Kidney tubule cell (primary cell): ENCODE data around the gene TBC1D10B.
"Not testable (repeated sequence)": the region's sequence is repeated elsewhere in the genome, so short reads cannot be mapped to it uniquely, and the experiment has no call there.

Experiments used
- DNase-seq: peaks from one replicate; pipeline ENCODE4 v3.0.0-alpha.2; 2018; ENCODE audit warnings: low spot score

Gene TBC1D10B

DNA sequence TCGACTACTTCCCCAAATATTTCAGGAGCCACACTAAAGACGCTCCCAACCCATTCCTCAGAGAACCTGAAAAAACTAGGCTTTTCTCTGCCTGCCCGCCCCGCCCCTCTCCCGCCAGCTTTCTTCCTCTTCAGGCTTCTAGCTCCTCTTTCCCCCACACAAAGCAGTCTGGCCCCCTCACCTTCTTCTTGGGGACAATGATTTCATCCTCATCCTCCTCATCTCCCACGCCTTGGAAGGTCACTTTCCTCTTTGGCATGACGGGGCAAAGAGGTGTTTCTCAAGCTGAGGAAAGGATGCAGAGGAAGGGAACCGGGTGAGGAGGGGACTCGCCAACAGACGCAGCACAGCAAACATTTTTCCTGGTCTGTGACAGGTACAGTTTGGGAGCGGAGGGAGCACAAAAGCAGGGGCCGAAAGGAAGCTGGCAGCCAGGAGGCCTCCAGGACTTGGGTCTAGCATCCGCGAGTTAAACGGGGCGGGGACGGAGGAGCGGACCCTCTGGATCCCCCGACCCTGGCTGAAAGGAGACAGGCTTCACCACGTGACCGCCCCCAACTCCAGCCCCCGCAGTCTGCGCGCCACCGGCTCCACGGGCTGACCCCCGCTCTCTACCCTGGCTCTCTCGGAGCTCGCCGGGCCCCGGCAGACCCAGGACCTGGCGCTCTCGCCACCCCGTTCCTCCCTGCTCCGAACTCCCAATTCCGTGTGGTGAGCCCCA lies 15.7 kb downstream of the TBC1D10B start:
- peak; percentile 16 for DNase-seq

DNA sequence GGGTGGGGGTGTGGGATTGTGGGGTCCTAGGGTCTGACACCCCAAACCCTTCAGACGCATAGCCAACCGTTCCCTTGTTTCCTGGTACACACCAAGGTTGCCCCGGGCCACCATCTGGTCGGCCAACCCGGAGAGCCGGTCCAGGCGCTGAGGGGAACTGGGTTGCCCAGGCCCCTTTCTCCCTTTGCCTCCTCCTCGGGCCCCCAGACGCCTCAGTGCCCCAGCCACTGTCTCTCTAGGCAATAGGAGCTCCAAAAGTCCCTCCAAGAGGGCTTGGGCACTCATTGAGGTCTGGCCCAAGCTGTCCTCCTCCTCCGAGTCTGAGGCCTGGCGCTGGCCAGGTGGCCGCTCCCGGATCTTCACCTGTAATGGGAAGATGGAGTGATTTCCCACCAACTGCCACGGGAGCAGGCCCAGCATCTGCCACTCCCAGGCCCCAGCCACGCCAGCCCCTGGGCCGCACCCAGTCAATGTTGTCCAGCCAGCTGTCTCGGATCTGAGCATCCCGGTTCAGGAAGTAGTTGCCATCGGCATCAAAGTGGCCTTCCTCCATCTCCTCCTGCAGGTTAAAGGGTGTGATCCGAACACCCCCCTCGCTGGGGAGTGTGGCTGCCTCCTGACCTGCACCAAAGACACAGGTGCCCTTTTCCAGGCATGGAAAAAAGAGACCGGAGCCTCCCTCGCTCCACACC lies 16.7 kb downstream of the TBC1D10B start:
- no peak for DNase-seq

DNA sequence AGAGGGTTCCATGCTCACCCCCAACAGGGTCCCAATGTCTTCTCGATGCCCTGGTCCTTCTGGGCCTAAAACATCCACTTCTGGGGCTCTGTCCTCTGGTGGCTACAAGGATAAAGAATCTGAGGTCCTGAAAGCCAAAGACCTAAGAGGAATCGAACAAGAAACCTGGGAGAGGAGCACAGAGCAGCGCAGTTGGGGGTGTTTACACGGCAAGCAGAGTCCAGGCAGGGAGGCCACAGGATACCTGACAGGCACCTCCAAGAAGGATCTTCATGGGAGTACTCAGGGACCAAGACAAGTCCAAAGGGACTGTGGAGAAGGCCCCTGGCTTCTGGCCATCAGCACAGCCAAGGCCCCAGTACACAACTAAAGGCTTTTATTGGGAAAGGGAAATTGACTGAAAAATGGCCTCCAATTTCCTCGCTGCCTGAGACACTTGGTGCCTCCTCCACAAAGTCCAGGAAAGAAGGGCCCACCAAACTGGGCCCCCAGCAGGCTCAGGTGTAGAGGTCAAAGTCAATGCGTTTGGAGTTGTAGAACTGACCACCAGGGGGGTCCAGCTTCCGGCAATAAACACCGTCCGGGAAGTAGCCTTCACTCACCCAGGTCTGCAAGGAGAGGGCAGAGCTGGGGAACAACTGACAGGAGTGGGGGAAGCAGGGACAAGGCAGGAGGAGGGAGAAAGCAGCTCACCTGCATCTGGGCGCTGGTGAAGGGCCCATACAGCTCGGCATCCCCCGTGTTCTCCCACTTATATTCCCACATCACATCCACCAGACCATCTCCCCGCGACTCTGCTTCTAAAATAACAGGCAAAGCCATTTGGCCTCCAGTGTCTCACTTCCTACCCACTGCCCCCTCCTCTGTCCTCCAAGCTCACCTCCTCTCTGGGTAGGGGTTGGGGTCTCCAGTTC lies 17.5 kb downstream of the TBC1D10B start:
- DNase-seq = no peak

GRCh38 chr16:30351586-30352419 lies 18.5 kb downstream of the TBC1D10B start:
- peak; percentile 73 for DNase-seq

DNA sequence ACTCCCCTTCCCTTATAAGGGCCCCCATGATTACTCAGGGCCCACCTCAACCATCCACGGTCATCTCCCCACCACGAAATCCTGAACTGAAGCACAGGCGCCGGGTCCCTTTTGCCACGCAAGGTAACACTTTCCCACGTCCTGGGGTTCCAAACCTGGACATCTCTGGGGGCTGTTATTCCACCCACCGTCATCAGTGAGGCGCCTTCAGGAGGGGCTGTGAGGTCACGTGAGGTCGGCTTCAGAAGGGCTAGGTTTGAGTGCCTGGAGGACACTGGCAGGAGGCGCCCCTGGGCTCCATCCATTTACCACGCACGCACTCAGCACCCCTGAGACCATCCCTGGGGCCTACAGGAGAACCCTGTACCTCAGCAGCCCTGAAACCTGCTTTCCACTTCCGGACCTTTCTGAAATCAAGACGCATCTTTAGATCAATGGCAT lies 19.3 kb downstream of the TBC1D10B start:
- no peak for DNase-seq

- DNase-seq = peak; percentile 41
Measured at GRCh38 chr16:30350134-30350871, 20.0 kb downstream of the TBC1D10B start.

- peak; percentile 23 for DNase-seq
Measured at GRCh38 chr16:30349675-30350074, 20.6 kb downstream of the TBC1D10B start.

- DNase-seq = no peak
Measured at GRCh38 chr16:30348929-30349328, 21.4 kb downstream of the TBC1D10B start.

GRCh38 chr16:30348113-30348512 lies 22.2 kb downstream of the TBC1D10B start:
- DNase-seq = no peak

DNA sequence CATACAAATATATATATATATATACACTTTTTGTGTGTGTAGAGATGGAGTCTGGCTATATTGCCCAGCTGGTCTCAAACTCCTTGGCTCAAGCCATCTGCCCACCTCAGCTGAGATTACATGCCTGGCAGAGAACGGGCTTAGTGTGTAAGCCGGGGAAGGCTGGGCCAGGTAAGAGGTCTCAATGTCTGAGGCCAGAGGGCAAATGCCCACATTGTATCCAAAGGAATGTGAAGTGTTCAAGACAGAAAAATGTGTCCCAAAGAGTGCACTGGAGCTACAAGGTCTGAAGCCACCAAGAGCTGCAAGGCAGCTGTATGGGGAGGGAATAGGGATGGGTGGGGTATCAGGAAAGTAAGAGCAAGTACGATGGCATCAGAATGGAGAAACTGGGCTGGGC lies 24.0 kb downstream of the TBC1D10B start:
- no peak for DNase-seq

DNA sequence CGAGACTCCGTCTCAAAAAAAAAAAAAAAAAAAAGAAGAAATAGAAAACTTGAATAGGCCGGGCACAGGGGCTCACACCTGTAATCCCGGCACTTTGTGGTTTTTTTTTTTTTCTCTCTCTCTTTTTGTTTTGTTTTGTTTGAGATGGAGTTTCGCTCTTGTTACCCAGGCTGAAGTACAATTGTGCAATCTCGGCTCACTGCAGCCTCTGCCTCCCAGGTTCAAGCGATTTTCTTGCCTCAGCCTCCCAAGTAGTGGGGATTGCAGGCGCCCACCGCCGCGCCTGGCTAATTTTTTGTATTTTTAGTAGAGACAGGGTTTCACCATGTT lies 26.8 kb downstream of the TBC1D10B start:
- not testable (repeated sequence) for DNase-seq

DNA sequence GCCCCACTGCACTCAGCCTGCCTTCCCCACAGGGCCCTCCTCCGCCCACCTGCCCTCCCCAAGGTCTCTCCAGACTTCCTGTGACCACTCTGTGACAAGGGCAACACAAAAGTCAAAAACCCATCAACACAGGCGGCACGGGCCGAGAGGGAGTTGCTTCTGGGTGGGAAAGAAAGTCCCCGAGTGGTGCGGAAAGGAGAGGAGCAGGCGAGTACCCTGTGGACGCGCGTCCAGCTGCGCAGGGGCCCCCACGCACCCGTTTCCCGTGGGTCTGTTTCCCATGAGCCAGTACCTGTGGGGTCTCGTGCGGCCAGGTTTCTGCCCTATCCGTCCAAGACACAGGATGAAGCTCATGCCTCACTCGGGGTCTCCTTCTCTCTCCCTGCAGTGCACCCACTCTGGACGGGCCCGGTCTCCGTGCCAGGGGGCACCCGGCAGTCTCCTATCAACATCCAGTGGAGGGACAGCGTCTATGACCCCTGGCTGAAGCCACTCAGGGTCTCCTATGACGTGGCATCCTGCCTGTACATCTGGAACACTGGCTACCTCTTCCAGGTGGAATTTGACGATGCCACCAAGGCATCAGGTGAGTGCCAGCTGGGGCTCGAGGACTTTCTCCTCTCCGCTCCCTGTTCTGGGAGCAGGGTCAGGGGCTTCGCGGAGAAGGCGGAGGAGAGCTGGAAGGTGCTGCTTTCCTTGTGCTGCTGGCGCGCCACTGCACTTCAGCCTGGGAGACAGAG lies 27.4 kb downstream of the TBC1D10B start:
- no peak for DNase-seq

GRCh38 chr16:30341971-30342370 lies 28.3 kb downstream of the TBC1D10B start:
- not testable (repeated sequence) for DNase-seq

DNA sequence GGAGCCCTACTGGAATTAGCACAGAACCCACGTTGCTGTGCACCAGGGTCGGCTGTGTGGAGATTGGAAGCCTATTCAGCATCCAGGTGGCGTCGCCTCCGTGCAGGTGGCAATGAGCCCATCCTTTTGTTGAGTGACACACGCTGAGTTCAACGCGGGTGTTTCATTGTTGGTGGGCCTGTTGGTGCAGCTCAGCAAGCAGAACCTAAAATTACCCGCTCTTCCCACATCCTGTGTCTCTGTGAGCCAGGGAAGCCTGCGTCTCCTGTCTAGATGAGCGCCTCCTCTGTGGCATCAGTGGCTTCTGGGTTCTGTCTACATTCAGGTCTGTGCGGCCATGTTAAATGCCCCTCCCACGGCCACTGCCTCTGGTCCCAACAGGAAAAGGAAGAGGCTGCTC lies 29.7 kb downstream of the TBC1D10B start:
- no peak for DNase-seq

GRCh38 chr16:30338715-30339114 lies 31.6 kb downstream of the TBC1D10B start:
- not testable (repeated sequence) for DNase-seq

DNA sequence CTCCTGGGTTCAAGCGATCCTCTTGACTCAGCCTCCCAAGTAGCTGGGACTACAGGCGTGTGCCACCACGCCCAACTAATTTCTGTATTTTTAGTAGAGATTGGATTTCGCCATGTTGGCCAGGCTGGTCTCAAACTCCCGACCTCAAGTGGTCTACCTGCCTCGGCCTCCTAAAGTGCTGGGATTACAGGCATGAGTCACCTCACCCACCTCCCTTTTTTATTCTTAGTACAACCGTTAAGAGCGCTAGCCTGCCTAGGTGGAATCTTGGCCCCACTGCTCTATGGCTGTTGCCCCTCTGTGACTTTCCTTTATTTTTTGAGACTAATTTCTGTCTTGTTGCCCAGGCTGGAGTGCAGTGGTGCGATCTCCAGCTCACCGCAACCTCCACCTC lies 32.3 kb downstream of the TBC1D10B start:
- DNase-seq = not testable (repeated sequence)

- peak; percentile 75 for DNase-seq
Measured at GRCh38 chr16:30335598-30336474, 34.5 kb downstream of the TBC1D10B start.

DNA sequence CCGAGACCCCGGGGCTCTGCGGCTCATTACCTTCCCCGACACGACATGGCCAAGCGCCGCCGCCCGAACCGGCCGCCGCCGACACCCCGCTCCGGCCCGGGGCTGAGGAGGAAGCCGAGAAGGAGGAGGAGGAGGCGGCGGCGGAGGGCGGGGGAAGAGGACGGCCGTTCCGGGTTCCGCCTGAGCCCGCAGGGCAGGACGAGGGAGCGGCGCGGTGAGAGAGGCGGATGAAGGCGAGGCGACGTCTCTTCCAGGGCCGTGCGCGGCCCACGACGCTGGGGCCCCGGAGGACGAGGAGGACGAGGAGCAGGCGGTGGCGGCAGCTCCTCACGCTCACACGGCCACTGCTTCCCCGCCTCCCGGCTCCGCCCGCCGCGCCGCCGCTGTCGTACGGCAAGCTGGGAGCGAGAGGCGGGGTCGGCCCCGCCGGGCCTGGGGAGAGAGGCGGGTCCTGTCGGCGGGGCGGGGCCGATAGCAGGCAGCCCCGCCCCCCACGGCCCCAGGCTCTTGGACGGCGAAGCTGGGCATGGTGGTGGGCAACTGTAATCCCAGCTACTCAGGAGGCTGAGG lies 35.2 kb downstream of the TBC1D10B start:
- DNase-seq = peak; percentile 85

DNA sequence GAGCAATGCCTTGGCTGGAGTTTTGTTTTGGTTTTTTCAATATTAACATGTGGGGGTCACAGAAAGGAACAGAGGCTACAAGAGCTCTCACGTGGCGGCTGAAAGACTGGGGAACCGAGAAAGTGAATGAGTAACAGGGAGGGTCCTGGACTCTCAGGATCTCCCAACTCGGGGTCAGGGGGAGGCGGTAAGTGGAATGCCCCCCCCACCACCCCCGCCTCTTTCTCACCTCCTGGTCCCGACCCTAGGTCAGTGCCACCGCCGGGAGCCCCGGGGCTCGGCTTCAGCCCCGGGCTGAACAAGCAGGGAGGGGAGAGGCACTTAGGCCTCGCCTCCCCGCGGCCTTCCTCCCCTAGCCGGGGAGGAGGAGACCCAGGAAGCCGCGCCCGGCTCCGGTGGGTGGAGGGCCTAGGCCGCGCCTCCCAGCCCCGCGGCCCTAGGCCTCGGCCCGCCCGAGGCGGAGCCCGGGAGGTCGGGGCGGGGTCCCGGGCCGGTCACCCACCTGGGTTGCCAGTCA lies 35.8 kb downstream of the TBC1D10B start:
- peak; percentile 88 for DNase-seq
